Tibial artery (tissue), 4 donors: ENCODE data around the gene SLC6A16.
"Not testable (repeated sequence)": the region's sequence is repeated elsewhere in the genome, so short reads cannot be mapped to it uniquely, and the experiment has no call there.

Experiments
- DNase-seq, 2 donors: peaks; one replicate each; pipeline ENCODE4 v3.0.0-alpha.2; 2019
- H3K27ac ChIP-seq, 2 donors: fragments of 200-600 bp; sonication (generic) in 1 of 2; 1 replicate in 1 of 2; 2 replicates in 1 of 2; pipeline ENCODE4 v1.5.1; 2018 to 2019; ENCODE audit warnings: mild to moderate bottlenecking in 1 of 2
- H3K27me3 ChIP-seq, 2 donors: fragments of 200-600 bp; sonication (generic) in 1 of 2; one replicate each; pipeline versions ENCODE4 v1.5.1 to v1.6.0; 2016 to 2019
- H3K36me3 ChIP-seq, 3 donors: fragments of 200-600 bp; sonication (generic) in 2 of 3; one replicate each; pipeline ENCODE4 v1.5.1; 2016 to 2019; ENCODE audit warnings: mild to moderate bottlenecking in 2 of 3
- H3K4me1 ChIP-seq, 4 donors: fragments of 200-600 bp; sonication (generic) in 2 of 4; 1 replicate in 3 of 4; 2 replicates in 1 of 4; pipeline ENCODE4 v1.5.1; 2016 to 2019
- H3K4me3 ChIP-seq, 2 donors: fragments of 200-600 bp; sonication (generic) in 1 of 2; 1 replicate in 1 of 2; 2 replicates in 1 of 2; pipeline ENCODE4 v1.5.1; 2018 to 2019; ENCODE audit warnings: mild to moderate bottlenecking in 2 of 2
- H3K9me3 ChIP-seq, 3 donors: fragments of 200-600 bp; sonication (generic) in 1 of 3; one replicate each; pipeline ENCODE4 v1.5.1; 2016 to 2019
- intact Hi-C: fragments of 100-400 bp; cut with DNase I; formaldehyde crosslinking; loops from one replicate; pipeline ENCODE4 v1.15.0; 2023; ENCODE audit warnings: low total_unique reads
- TF ChIP-seq, protein P1 (sequence below), 2 experiments: fragments of 200-600 bp in 1 of 2; fragments of 450-650 bp in 1 of 2; IDR thresholded peaks; one replicate each; pipeline ENCODE4 v1.5.1; 2017 to 2019; ENCODE audit warnings: antibody characterized with exemption in 2 of 2, mild to moderate bottlenecking in 1 of 2, moderate library complexity in 1 of 2

Gene SLC6A16

DNA sequence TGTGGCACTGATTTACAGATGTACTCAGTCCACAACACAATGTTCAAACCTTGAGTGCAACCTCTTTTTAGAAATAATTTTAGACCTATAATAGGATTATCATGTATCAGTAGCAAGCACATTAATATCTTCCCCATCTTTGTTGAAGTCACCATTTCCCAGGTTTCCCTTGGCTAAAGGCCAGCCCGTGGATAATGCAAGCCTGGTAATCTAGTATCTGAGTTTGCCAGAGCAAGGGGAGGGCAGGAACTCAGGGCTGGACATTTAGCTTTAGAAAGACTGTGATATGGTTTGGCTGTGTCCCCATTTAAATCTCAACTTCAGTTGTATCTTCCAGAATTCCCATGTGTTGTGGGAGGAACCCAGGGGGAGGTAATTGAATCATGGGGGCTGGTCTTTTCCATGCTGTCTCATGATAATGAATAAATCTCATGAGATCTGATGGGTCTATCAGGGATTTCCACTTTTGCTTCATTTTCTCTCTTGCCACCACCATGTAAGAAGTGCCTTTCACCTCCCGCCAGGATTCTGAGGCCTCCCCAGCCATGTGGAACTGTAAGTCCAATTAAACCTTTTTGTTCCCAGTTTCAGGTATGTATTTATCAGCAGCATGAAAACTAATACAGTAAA, 37.7 kb downstream of the SLC6A16 start:
- no peak overlapping the region for H3K27ac ChIP-seq
- intact Hi-C loops = no loop called here

DNA sequence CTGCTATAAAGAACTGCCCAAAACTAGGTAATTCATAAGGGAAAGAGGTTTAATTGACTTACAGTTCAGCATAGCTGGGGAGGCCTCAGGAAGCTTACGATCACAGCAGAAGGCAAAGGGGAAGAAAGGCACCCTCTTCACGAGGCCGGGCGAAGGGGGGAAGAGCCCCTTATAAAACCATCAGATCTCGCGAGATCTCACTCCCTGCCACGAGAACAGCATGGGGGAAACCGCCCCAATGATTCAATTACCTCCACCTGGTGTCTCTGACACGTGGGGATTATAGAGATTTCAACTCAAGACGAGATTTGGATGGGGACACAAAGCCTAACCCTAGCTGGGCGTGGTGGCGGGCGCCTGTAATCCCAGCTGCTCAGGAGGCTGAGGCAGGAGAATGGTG, 42.8 kb downstream of the SLC6A16 start:
- Histone ChIP-seq H3K4me1 (no peaks in the 10 kb centered on the region), H3K27me3 (peaks cover 0 to 50% of the 10 kb centered on the region in 2 donors), H3K9me3 (no peaks in the 10 kb centered on the region), H3K27ac (no peak overlapping the region), H3K4me3 (no peak overlapping the region), H3K36me3 (no peaks in the 10 kb centered on the region)
- intact Hi-C loops = no loop called here
- no peak for DNase-seq
- TF ChIP-seq, protein P1, sequence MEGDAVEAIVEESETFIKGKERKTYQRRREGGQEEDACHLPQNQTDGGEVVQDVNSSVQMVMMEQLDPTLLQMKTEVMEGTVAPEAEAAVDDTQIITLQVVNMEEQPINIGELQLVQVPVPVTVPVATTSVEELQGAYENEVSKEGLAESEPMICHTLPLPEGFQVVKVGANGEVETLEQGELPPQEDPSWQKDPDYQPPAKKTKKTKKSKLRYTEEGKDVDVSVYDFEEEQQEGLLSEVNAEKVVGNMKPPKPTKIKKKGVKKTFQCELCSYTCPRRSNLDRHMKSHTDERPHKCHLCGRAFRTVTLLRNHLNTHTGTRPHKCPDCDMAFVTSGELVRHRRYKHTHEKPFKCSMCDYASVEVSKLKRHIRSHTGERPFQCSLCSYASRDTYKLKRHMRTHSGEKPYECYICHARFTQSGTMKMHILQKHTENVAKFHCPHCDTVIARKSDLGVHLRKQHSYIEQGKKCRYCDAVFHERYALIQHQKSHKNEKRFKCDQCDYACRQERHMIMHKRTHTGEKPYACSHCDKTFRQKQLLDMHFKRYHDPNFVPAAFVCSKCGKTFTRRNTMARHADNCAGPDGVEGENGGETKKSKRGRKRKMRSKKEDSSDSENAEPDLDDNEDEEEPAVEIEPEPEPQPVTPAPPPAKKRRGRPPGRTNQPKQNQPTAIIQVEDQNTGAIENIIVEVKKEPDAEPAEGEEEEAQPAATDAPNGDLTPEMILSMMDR (IDR thresholded peaks at IDR 0.05) = no peak

More for the DNA sequence above, 37.7 kb downstream of the SLC6A16 start:
- TF ChIP-seq, protein P1 (IDR thresholded peaks at IDR 0.05) = no peak
- peaks cover 0 to 5% (median 0%) of the 10 kb centered on the region in 3 donors for H3K36me3 ChIP-seq
- H3K27me3 ChIP-seq = peaks cover 0 to 19% of the 10 kb centered on the region in 2 donors
- H3K9me3 ChIP-seq = no peaks in the 10 kb centered on the region
- DNase-seq = no peak
- H3K4me3 ChIP-seq = no peak overlapping the region
- H3K4me1 ChIP-seq = no peaks in the 10 kb centered on the region

DNA sequence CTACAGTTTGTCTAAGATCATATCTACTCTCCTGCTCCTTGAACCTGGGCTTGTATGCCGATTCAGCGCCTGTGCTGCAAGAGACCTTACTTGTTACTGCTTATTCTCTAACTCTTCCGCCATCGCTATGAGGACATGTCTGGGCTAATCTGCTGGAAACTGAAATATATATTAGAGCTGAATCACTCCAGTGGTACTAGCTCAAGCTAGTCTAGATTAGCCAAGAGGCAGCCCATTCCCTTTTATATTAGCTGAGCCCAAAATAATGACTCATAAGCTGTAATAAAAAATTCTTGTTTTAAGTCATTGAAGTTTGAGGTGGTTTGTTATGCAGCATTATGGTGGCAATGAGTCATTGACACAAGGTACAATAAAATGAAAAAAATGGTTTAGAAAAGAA, 52.8 kb downstream of the SLC6A16 start:
- no peaks in the 10 kb centered on the region for H3K36me3 ChIP-seq
- H3K4me3 ChIP-seq = no peak overlapping the region
- TF ChIP-seq, protein P1 (IDR thresholded peaks at IDR 0.05) = no peak
- peaks cover 0 to 9% of the 10 kb centered on the region in 2 donors for H3K27me3 ChIP-seq
- intact Hi-C loops = no loop called here
- H3K4me1 ChIP-seq = no peaks in the 10 kb centered on the region
- peaks cover under 1 to 6% (median 3%) of the 10 kb centered on the region in 3 donors for H3K9me3 ChIP-seq
- no peak overlapping the region for H3K27ac ChIP-seq
- no peak for DNase-seq

DNA sequence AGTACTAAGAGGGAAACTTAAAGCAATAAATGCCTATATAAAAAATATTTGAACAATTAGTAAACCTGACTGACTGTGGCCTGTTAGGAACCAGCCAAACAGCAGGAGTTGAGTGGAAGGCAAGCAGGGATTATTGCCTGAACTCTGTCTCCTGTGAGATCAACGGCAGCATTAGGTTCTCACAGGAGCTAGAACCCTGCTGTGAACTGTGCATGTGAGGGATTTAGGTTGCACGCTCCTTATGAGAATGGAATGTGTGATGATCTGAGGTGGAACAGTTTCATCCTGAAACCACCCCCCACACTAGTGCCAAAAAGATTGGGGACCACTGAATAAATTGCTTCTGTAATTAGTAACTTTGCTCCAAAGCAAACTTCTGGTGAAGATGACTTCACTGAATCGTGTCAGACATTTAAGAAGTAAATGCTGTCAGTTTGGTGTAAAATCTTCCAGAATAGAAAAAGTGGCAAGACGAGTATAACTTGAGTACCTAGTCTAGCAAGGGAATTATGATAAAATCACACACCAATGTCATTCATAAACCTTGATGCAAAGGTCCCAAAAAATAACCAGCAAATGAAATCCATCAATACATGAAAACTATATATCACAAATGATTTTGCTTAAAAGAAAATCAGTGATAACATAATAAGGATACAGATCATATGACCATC, 53.8 kb downstream of the SLC6A16 start:
- Histone ChIP-seq H3K4me3 (no peak overlapping the region), H3K36me3 (no peaks in the 10 kb centered on the region), H3K4me1 (no peaks in the 10 kb centered on the region), H3K27me3 (peaks cover 0 to 9% of the 10 kb centered on the region in 2 donors), H3K27ac (no peak overlapping the region), H3K9me3 (peaks cover 3 to 13% (median 12%) of the 10 kb centered on the region in 3 donors)
- TF ChIP-seq, protein P1 (IDR thresholded peaks at IDR 0.05) = no peak
- intact Hi-C loops = no loop called here
- DNase-seq = no peak

DNA sequence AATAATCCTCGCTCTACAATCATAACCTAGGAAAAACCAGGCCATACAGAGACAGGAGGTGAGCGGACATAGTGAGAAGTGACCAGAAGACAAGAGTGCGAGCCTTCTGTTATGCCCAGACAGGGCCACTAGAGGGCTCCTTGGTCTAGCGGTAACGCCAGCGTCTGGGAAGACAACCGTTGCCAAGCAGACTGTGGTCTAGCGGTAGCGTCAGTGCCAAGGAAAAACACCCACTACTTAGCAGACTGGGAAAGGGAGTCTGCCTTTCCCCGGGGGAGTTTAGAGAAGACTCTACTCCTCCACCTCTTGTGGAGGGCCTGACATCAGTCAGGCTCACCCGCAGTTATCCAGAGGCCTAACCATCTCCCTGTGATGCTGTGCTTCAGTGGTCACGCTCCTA, 58.6 kb downstream of the SLC6A16 start:
- TF ChIP-seq, protein P1 (IDR thresholded peaks at IDR 0.05) = peak; percentile 36 to 49
- DNase-seq = peak in 1 of 2 donors; percentile 44
- H3K9me3 ChIP-seq = peaks cover 3 to 25% (median 22%) of the 10 kb centered on the region in 3 donors
- not testable (repeated sequence) for H3K27ac ChIP-seq, H3K4me1 ChIP-seq, H3K27me3 ChIP-seq, H3K36me3 ChIP-seq, H3K4me3 ChIP-seq
- intact Hi-C loops = loop anchor here (10.0 kb wide), 2 partner anchors 78 to 178 kb away; partner anchors contain the start of gene SLC17A7
